Adrenal gland (tissue), 12 donors: Measurements from ENCODE around the gene ENOX1. TPM values are rescaled to one million over a fixed set of nuclear protein-coding genes. Genes with fewer than 3 reads are reported as not detected.

ENCODE experiments used
- DNase-seq, 7 donors: peaks; one replicate each; pipeline ENCODE4 v3.0.0-alpha.2; 2019 to 2020
- H3K27ac ChIP-seq, 5 donors: fragments of 200-600 bp; sonication (generic) in 4 of 5; 1 replicate in 3 of 5; 2 replicates in 2 of 5; pipeline versions ENCODE4 v1.5.1 to v1.8.0; 2016 to 2020; ENCODE audit warnings: mild to moderate bottlenecking in 1 of 5
- H3K27me3 ChIP-seq: fragments of 200-600 bp; 2 replicates; pipeline ENCODE4 v1.8.0; 2021
- H3K36me3 ChIP-seq, 2 donors: fragments of 200-600 bp; replicated peaks in 1 of 2; 1 replicate in 1 of 2; 2 replicates in 1 of 2; pipeline versions ENCODE4 v1.5.1 to v1.8.0; 2018 to 2022
- H3K4me1 ChIP-seq, 2 donors: fragments of 200-600 bp; replicated peaks in 1 of 2; 1 replicate in 1 of 2; 2 replicates in 1 of 2; pipeline versions ENCODE4 v1.5.1 to v1.8.0; 2018 to 2021
- H3K4me3 ChIP-seq, 4 donors: fragments of 200-600 bp; sonication (generic) in 3 of 4; one replicate each; pipeline ENCODE4 v1.5.1; 2016 to 2018
- H3K9me3 ChIP-seq, 3 donors: fragments of 200-600 bp; sonication (generic) in 1 of 3; replicated peaks in 1 of 3; 1 replicate in 2 of 3; 2 replicates in 1 of 3; pipeline versions ENCODE4 v1.5.1 to v1.8.0; 2016 to 2021
- POLR2A ChIP-seq, 2 donors: fragments of 450-650 bp; IDR thresholded peaks; one replicate each; pipeline ENCODE4 v1.6.1; 2017; ENCODE audit warnings: antibody characterized with exemption in 2 of 2, mild to moderate bottlenecking in 2 of 2, moderate library complexity in 1 of 2
- WGBS, 4 donors: extraction: QIAGEN DNeasy Blood & Tissue Kit in 2 of 4; methylation state at CpG; one replicate each; pipeline versions ENCODE4 v1.1.5 to v1.1.7; 2013 to 2017; 5-methylcytosine and 5-hydroxymethylcytosine counted together
- intact Hi-C, 2 donors: fragments of 100-400 bp; cut with DNase I; formaldehyde crosslinking; loops; one replicate each; pipeline versions ENCODE4 v1.14.1 to v1.15.0; 2022 to 2023
- polyA plus RNA-seq, 3 donors: library from polyadenylated mRNA; stranded (reverse); fragments of 200-250 nt in 2 of 3; fragments of 350-450 nt in 1 of 3; fragmentation: Illumina TruSeq in 1 of 3; extraction: RNeasy Lipid Tissue Mini Kit (QIAGEN cat#74804) in 1 of 3; gene quantifications; one replicate each; pipeline ENCODE4 v1.2.3, GENCODE V29; 2013 to 2014
- total RNA-seq, 9 donors: library from RNA; depleted of rRNA in 4 of 9; stranded (reverse); fragments of >200 nt in 4 of 9; fragments of 120-200 nt in 1 of 9; fragmentation: NEBNext Ultra II Directional in 1 of 9; extraction: Animal tissue kit (Norgen Biotek cat#: 25700) in 1 of 9; gene quantifications; one replicate each; pipeline versions ENCODE4 v1.1.0 to v1.2.4, GENCODE V29; 2013 to 2023
- TF ChIP-seq, protein P1 (sequence below), 6 experiments: fragments of 450-650 bp in 4 of 6; fragments of 200-600 bp in 2 of 6; sonication (generic) in 1 of 6; IDR thresholded peaks; 1 replicate in 5 of 6; 2 replicates in 1 of 6; pipeline versions ENCODE4 v1.5.1 to v1.8.0; 2016 to 2021; ENCODE audit warnings: antibody characterized with exemption in 6 of 6, mild to moderate bottlenecking in 2 of 6, moderate library complexity in 1 of 6
- donor health status: healthy with polysubstance abuse.
- donor health status: Bipolar disorder and iron deficiency.
- donor health status: DM: yes; HTN: yes; CAD: no.
- donor health status: DM: no; HTN: no; CAD: no.
- donor health status: DM: no; HTN: no; CAD: no.
- donor health status: DM: yes; HTN: yes; CAD: no.

ENOX1 gene
- total and polyA plus RNA-seq, 12 donors = 0.25 to 5.8 (median 1.6) TPM

DNA sequence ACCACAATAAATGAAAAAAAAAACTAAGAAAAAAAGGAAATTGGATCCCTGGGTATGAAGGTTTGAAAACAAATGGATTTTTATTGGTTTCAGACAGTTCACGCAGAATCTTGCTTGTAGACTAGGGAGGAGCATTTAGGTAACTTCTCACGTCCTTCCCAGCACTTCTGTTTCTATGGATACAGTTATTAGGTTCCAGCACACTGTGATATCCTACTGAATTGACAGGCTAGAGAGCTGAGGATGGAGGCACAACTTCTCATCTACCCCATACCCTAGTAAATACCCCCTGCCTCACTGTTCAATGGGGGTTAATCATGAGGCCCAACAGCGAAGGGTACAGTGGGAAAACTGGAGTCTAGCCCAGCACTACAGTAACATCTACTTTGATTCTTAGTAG, 304.1 kb downstream of the ENOX1 start:
- H3K36me3 ChIP-seq = no peaks in the 10 kb centered on the region
- H3K27ac ChIP-seq = no peak overlapping the region
- intact Hi-C loops = no loop called here
- H3K27me3 ChIP-seq = no peaks in the 10 kb centered on the region
- H3K9me3 ChIP-seq = no peaks in the 10 kb centered on the region
- TF ChIP-seq POLR2A (IDR thresholded peaks at IDR 0.05) = no peak
- TF ChIP-seq, protein P1, sequence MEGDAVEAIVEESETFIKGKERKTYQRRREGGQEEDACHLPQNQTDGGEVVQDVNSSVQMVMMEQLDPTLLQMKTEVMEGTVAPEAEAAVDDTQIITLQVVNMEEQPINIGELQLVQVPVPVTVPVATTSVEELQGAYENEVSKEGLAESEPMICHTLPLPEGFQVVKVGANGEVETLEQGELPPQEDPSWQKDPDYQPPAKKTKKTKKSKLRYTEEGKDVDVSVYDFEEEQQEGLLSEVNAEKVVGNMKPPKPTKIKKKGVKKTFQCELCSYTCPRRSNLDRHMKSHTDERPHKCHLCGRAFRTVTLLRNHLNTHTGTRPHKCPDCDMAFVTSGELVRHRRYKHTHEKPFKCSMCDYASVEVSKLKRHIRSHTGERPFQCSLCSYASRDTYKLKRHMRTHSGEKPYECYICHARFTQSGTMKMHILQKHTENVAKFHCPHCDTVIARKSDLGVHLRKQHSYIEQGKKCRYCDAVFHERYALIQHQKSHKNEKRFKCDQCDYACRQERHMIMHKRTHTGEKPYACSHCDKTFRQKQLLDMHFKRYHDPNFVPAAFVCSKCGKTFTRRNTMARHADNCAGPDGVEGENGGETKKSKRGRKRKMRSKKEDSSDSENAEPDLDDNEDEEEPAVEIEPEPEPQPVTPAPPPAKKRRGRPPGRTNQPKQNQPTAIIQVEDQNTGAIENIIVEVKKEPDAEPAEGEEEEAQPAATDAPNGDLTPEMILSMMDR (IDR thresholded peaks at IDR 0.05) = no peak
- 81 to 91% (median 88%) methylated on average over 3 of the region's 3 CpGs for WGBS, 4 donors
- no peak for DNase-seq
- no peak overlapping the region for H3K4me3 ChIP-seq
- no peaks in the 10 kb centered on the region for H3K4me1 ChIP-seq

GRCh38 chr13:43482026-43482425, 304.7 kb downstream of the ENOX1 start:
- Histone ChIP-seq H3K4me1 (no peaks in the 10 kb centered on the region), H3K27me3 (no peaks in the 10 kb centered on the region), H3K4me3 (no peak overlapping the region), H3K9me3 (no peaks in the 10 kb centered on the region), H3K27ac (no peak overlapping the region), H3K36me3 (no peaks in the 10 kb centered on the region)
- DNase-seq = no peak
- TF ChIP-seq, protein P1 (IDR thresholded peaks at IDR 0.05) = no peak
- TF ChIP-seq POLR2A (IDR thresholded peaks at IDR 0.05) = no peak
- 84 to 90% (median 88%) methylated on average over 2 of the region's 2 CpGs for WGBS, 4 donors
- intact Hi-C loops = no loop called here

GRCh38 chr13:43478902-43479301, 307.9 kb downstream of the ENOX1 start:
- 79 to 91% (median 85%) methylated on average over 4 of the region's 4 CpGs for WGBS, 4 donors
- no peak overlapping the region for H3K4me3 ChIP-seq
- TF ChIP-seq, protein P1 (IDR thresholded peaks at IDR 0.05) = no peak
- no peak for TF ChIP-seq POLR2A (IDR thresholded peaks at IDR 0.05)
- no peaks in the 10 kb centered on the region for H3K27me3 ChIP-seq
- no peak overlapping the region for H3K27ac ChIP-seq
- H3K36me3 ChIP-seq = no peaks in the 10 kb centered on the region
- intact Hi-C loops = no loop called here
- H3K9me3 ChIP-seq = no peaks in the 10 kb centered on the region
- H3K4me1 ChIP-seq = no peaks in the 10 kb centered on the region
- no peak for DNase-seq

DNA sequence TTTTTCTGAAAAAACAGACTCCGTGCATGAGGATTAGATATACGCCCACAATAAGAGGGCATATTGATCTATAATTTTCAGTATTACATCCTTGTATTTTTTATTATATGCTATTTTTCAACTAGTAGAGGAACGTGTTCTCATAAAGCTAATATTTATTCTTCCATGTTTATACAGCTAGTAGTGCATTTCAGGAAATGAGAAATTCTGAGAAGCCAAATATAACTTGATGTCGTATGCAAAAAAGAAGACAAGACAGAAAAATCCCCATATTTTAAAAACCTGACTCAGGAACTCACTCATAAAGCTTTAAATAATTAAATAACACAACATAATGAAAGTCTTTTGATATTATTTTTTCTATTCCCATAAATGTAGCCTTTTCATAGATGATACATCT, 308.6 kb downstream of the ENOX1 start:
- 48 to 65% (median 61%) methylated on average over 4 of the region's 4 CpGs for WGBS, 4 donors
- Histone ChIP-seq H3K27me3 (no peaks in the 10 kb centered on the region), H3K4me3 (no peak overlapping the region), H3K27ac (no peak overlapping the region), H3K36me3 (no peaks in the 10 kb centered on the region), H3K9me3 (no peaks in the 10 kb centered on the region), H3K4me1 (no peaks in the 10 kb centered on the region)
- no peak for DNase-seq
- TF ChIP-seq, protein P1 (IDR thresholded peaks at IDR 0.05) = no peak
- no peak for TF ChIP-seq POLR2A (IDR thresholded peaks at IDR 0.05)
- intact Hi-C loops = no loop called here
